OCI-LY7 (cell line): ENCODE data around the gene GAS2L2.

Source experiments
- EZH2phosphoT487 ChIP-seq: fragments of 200-600 bp; sonication (generic); IDR thresholded peaks from 2 replicates; pipeline ENCODE4 v1.6.1; 2018; ENCODE audit warnings: low read depth, borderline replicate concordance, mild to moderate bottlenecking, mixed run types, antibody characterized with exemption, low read length, moderate library complexity, mixed read lengths
- TF ChIP-seq, protein P1 (sequence below): fragments of 200-600 bp; sonication (generic); conservative IDR thresholded peaks from 2 replicates; pipeline ENCODE4 v1.5.1; 2014; ENCODE audit warnings: mild to moderate bottlenecking, antibody characterized with exemption, low read length, moderate library complexity, mixed read lengths

GRCh38 chr17:35790841-35791240, 37.8 kb upstream of the GAS2L2 start:
- TF ChIP-seq, protein P1, sequence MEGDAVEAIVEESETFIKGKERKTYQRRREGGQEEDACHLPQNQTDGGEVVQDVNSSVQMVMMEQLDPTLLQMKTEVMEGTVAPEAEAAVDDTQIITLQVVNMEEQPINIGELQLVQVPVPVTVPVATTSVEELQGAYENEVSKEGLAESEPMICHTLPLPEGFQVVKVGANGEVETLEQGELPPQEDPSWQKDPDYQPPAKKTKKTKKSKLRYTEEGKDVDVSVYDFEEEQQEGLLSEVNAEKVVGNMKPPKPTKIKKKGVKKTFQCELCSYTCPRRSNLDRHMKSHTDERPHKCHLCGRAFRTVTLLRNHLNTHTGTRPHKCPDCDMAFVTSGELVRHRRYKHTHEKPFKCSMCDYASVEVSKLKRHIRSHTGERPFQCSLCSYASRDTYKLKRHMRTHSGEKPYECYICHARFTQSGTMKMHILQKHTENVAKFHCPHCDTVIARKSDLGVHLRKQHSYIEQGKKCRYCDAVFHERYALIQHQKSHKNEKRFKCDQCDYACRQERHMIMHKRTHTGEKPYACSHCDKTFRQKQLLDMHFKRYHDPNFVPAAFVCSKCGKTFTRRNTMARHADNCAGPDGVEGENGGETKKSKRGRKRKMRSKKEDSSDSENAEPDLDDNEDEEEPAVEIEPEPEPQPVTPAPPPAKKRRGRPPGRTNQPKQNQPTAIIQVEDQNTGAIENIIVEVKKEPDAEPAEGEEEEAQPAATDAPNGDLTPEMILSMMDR, result no peak
- no peak for TF ChIP-seq EZH2phosphoT487
